HL-60 (cell line): ENCODE results near the gene GUCY1B1.

ENCODE experiments used
- CTCF ChIP-seq: IDR thresholded peaks from one replicate; pipeline ENCODE4 v1.5.1; 2011; ENCODE audit warnings: low read length, control low read depth, inconsistent platforms; ENCODE audit not compliant: insufficient read depth
- POLR2AphosphoS5 ChIP-seq: IDR thresholded peaks from 2 replicates; pipeline ENCODE4 v1.6.1; 2012; ENCODE audit warnings: low read depth
- REST ChIP-seq: IDR thresholded peaks from 2 replicates; pipeline ENCODE4 v1.6.1; 2012; ENCODE audit warnings: low read depth; ENCODE audit not compliant: insufficient replicate concordance

- TF ChIP-seq CTCF: no peak
- TF ChIP-seq POLR2AphosphoS5: no peak
- no peak for TF ChIP-seq REST
Observed at GRCh38 chr4:155711556-155711955, 47.3 kb upstream of the GUCY1B1 start.
